Memory B cell (primary cell): Measurements from ENCODE around the gene ATP1B3.
"Not testable (repeated sequence)": the region's sequence is repeated elsewhere in the genome, so short reads cannot be mapped to it uniquely, and the experiment has no call there.

Experiments
- ATAC-seq: fragments of 150-1000 bp; cut with Tn5 transposase; 2 replicates; pipeline ENCODE4 v1.10.0; 2021; ENCODE audit warnings: low read depth, mild to moderate bottlenecking, moderate library complexity
- DNase-seq, 2 donors: peaks; one replicate each; pipeline ENCODE4 v3.0.0; 2022; ENCODE audit warnings: low spot score in 2 of 2
- H3K27ac Mint-ChIP-seq: one replicate; pipeline ENCODE4 v1.8.0; 2022; ENCODE audit warnings: mild to moderate bottlenecking, moderate library complexity, mixed read lengths
- H3K27me3 Mint-ChIP-seq: one replicate; pipeline ENCODE4 v1.8.0; 2022; ENCODE audit warnings: mixed read lengths
- H3K36me3 Mint-ChIP-seq: one replicate; pipeline ENCODE4 v1.8.0; 2022; ENCODE audit warnings: mild to moderate bottlenecking, mixed read lengths
- H3K4me1 Mint-ChIP-seq: one replicate; pipeline ENCODE4 v1.8.0; 2022; ENCODE audit warnings: mixed read lengths
- H3K4me3 Mint-ChIP-seq: one replicate; pipeline ENCODE4 v1.8.0; 2022; ENCODE audit warnings: mild to moderate bottlenecking, moderate library complexity, mixed read lengths
- H3K9me3 Mint-ChIP-seq: one replicate; pipeline ENCODE4 v1.8.0; 2022; ENCODE audit warnings: mixed read lengths

The ATP1B3 gene

DNA sequence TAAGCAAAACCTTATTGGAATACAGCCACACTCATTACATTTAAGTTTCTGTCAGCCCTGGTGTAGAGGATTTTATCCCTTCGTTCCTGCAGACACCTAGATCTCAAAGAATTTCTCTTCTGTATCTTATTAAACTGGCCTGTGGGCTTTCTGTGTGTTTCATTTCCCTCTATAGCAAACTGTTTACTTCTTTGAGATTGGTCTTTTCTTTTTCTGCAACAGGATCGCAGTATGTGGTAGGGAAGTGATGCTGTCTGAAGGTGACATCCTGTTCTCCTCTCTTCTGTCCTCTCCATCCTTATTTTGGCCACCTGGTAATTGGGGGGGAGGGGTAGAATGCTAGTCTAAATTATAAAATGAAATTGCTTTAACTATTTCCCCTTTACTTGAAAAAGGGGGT, 25.5 kb downstream of the ATP1B3 start:
- ATAC-seq (peak; percentile 64), DNase-seq (no peak)
- Mint-ChIP-seq H3K27ac (no peak overlapping the region), H3K36me3 (peaks cover 15% of the 10 kb centered on the region), H3K4me1 (peaks cover 11% of the 10 kb centered on the region), H3K4me3 (no peak overlapping the region), H3K9me3 (peaks cover 2% of the 10 kb centered on the region), H3K27me3 (no peaks in the 10 kb centered on the region)

DNA sequence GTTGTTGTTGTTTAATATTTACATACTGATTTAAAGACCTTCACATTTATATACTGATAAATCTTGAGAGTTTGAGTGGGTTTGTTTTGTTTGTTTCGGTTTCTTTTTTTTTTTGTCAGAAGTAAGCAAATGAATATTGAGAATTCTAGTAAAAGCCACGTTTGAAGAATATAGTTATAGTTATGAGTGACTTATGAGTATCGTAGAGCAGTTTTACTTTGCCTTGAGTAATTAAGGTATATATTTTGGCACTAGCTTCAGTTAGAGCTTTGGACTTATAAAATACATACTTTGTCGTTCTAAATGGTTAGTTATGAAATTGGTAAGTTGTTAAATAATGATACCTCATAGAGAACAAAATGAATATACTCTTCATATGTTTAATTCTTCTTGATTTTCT, 27.8 kb downstream of the ATP1B3 start:
- peaks cover 17% of the 10 kb centered on the region for H3K36me3 Mint-ChIP-seq

DNA sequence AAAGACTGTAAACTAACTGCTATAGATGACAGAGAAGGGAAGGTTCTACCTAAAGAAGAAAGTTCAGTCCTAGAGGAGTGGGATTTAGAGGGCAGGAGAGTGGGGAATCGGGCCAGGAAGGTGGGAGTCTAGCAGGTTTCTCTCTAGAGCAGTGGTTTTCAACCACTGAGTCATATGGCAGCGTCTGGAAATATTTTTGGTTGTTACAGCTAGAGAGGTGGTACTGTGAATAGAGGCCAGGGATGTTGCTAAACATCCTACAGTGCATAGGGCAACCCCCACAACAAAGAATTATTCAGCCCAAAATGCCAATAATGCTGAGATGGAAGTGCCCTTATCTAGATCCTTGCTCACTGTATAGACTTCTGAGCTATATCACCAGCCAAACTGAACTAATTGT, 28.7 kb downstream of the ATP1B3 start:
- H3K27me3 Mint-ChIP-seq = no peaks in the 10 kb centered on the region
- H3K4me1 Mint-ChIP-seq = peaks cover 8% of the 10 kb centered on the region
- H3K36me3 Mint-ChIP-seq = peaks cover 20% of the 10 kb centered on the region
- no peaks in the 10 kb centered on the region for H3K9me3 Mint-ChIP-seq
- ATAC-seq = no peak
- H3K4me3 Mint-ChIP-seq = no peak overlapping the region
- peak overlapping the region; percentile 12 for H3K27ac Mint-ChIP-seq
- DNase-seq = no peak

More for the DNA sequence above, 27.8 kb downstream of the ATP1B3 start:
- Mint-ChIP-seq H3K4me3 (no peak overlapping the region), H3K27ac (peak overlapping the region; percentile 62), H3K4me1 (peaks cover 8% of the 10 kb centered on the region), H3K27me3 (no peaks in the 10 kb centered on the region), H3K9me3 (no peaks in the 10 kb centered on the region)
- ATAC-seq (no peak), DNase-seq (no peak)

DNA sequence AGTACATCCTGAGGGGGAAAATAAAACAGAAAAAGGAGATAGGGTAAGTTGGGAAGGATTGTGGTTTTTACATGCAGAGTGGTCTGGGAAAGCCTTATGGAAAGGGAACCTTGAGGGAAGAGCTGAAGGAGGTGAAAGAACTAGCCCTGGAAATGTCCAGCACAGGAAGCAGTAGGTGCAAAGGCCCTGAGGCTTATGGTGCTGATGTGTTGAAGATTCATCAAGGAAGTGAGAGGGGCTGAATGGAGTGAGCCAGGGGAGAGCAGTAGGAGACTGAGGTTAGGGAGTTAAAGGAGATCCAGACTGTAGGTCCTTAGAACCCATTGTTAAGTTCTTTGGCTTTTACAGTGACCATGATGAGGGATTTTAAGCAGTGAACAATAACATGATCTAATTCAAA, 33.0 kb downstream of the ATP1B3 start:
- Mint-ChIP-seq H3K27me3 (no peaks in the 10 kb centered on the region), H3K27ac (peak overlapping the region; percentile 3), H3K9me3 (peaks cover 2% of the 10 kb centered on the region), H3K4me3 (no peak overlapping the region), H3K4me1 (no peaks in the 10 kb centered on the region), H3K36me3 (peaks cover 21% of the 10 kb centered on the region)
- ATAC-seq (no peak), DNase-seq (no peak)

DNA sequence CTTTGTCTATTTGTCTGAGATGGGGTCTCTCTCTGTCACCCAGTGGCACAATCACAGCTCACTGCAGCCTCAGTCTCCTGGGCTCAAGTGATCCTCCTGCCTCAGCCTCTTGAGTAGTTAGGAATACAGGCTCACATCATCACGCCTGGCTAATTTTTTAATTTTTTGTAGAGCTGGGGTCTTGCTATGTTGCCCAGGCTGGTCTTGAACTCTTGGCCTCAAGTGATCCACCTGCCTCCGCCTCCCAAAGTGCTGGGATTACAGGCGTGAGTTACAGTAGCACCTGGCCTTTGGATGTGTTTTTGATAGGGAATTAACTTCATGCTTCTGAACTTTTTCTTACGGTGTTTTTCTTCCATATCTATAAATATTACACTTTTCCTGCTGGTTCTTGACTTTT, 33.5 kb downstream of the ATP1B3 start:
- H3K36me3 Mint-ChIP-seq = peaks cover 19% of the 10 kb centered on the region
- H3K4me3 Mint-ChIP-seq, ATAC-seq, H3K27ac Mint-ChIP-seq, H3K4me1 Mint-ChIP-seq, DNase-seq, H3K27me3 Mint-ChIP-seq, H3K9me3 Mint-ChIP-seq: not testable (repeated sequence)

DNA sequence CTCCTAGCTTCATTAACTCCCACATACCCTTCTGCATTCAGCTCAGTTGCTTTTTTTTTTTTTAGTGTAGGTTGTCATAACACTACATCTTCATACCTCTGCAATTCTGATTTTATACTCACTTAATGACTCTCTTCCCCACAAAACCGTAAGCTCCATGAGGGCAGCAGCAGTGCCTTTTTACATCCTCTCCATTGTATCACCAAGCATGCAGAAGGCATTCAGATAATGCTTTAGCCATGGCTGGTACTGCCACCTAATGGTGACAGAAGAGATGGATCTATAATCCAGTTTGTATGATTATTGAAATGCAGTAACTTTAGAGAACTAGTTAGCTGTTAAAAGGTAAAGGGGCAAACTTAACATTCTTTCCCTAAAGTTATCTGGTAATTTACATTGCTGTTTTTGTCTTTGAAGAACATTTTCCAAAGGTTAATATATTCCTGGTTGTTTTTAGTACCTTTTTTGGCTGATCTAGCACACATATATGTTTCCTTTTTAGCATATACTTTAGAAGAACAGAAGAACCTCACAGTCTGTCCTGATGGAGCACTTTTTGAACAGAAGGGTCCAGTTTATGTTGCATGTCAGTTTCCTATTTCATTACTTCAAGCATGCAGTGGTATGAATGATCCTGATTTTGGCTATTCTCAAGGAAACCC, 36.8 kb downstream of the ATP1B3 start:
- Mint-ChIP-seq H3K27ac (no peak overlapping the region), H3K4me1 (no peaks in the 10 kb centered on the region), H3K27me3 (no peaks in the 10 kb centered on the region), H3K36me3 (peaks cover 18% of the 10 kb centered on the region), H3K9me3 (peaks cover 2% of the 10 kb centered on the region), H3K4me3 (no peak overlapping the region)
- ATAC-seq = peak; percentile 82
- DNase-seq = peak; percentile 20 to 42

DNA sequence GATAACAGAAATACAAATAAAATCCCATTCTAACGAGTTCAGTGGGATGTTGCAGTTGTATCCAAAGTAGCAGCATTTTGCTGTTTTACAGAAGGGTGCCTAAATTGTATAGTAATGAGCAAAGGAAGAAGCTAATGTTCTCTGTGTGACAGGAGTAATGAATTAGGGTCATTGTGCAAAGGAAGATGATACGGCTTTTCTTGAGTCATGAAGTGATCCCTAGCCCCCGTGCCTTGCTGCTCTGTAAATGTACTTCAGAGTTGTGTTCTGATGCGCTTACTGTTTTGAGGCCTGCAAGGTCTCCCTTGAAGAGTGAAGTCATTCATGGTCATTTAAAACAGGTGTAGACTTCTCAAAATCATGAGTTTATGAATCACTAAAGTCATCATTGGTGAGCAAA, 37.9 kb downstream of the ATP1B3 start:
- peaks cover 10% of the 10 kb centered on the region for H3K36me3 Mint-ChIP-seq
- DNase-seq (no peak), ATAC-seq (no peak)
- no peaks in the 10 kb centered on the region for H3K27me3 Mint-ChIP-seq
- no peak overlapping the region for H3K27ac Mint-ChIP-seq
- H3K4me3 Mint-ChIP-seq = no peak overlapping the region
- H3K9me3 Mint-ChIP-seq = peaks cover 2% of the 10 kb centered on the region
- H3K4me1 Mint-ChIP-seq = no peaks in the 10 kb centered on the region

DNA sequence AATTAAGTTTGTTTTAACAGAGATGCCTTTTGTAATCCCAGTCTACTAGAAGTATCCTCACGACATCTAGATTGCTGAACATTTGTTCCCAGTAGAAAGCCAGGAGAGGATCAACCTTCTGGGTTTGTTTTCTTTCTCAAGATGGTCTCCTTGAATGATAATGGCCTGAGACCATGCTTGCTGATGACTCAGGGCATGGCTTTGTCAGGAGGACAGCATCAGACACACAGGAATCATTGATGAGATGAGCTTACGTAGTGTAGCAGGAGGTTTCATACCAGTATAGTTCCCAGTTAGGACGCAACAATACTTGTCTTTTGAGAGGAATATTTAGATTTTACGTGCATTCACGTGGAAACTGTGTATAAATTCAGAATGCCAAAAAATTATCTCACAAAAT, 38.6 kb downstream of the ATP1B3 start:
- H3K4me1 Mint-ChIP-seq = no peaks in the 10 kb centered on the region
- DNase-seq (no peak), ATAC-seq (no peak)
- H3K27ac Mint-ChIP-seq = no peak overlapping the region
- no peaks in the 10 kb centered on the region for H3K27me3 Mint-ChIP-seq
- peaks cover 2% of the 10 kb centered on the region for H3K9me3 Mint-ChIP-seq
- H3K4me3 Mint-ChIP-seq = no peak overlapping the region
- peaks cover 7% of the 10 kb centered on the region for H3K36me3 Mint-ChIP-seq

DNA sequence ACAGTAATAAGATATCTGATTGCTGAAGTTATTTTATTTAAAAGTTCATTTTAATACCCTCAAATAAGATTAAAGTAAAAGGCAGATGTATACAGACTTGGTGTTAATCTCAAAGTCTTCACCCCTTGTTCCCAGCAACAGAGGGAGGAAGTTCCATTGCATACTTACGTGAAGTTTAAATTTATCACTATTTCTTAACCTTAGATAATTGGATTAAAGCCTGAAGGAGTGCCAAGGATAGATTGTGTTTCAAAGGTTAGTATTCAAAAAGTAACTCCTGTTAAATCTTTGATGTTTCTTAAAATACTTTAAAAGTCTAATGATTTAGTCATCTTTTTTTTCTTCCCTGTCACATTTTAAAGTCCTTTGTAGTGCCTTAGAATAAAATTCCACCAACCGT, 39.3 kb downstream of the ATP1B3 start:
- peaks cover 2% of the 10 kb centered on the region for H3K9me3 Mint-ChIP-seq
- no peak for ATAC-seq
- no peaks in the 10 kb centered on the region for H3K27me3 Mint-ChIP-seq
- no peak overlapping the region for H3K27ac Mint-ChIP-seq
- no peaks in the 10 kb centered on the region for H3K4me1 Mint-ChIP-seq
- no peak overlapping the region for H3K4me3 Mint-ChIP-seq
- peaks cover 5% of the 10 kb centered on the region for H3K36me3 Mint-ChIP-seq
- no peak for DNase-seq

DNA sequence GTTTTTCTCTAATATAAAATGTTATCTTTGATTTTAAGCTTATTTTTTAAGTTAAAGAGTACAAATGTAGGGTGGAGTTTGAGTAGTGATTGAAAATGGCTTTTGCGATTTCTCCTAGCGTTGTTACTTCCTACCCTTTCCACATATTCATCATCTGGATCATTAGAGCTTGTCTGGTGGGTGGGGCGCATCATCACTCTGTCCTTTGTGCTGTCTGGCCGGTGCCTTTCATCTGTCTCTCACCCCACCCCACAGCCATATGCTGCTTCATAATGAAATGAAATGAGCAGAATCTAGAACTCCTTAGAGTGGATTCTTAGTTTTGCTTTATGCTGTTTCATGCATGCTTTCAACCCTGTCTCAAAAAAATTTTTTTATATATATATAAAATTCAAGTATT, 44.3 kb downstream of the ATP1B3 start:
- ATAC-seq = no peak
- peaks cover 17% of the 10 kb centered on the region for H3K36me3 Mint-ChIP-seq
- no peak overlapping the region for H3K4me3 Mint-ChIP-seq
- H3K27me3 Mint-ChIP-seq = no peaks in the 10 kb centered on the region
- DNase-seq = no peak
- no peaks in the 10 kb centered on the region for H3K4me1 Mint-ChIP-seq
- no peaks in the 10 kb centered on the region for H3K9me3 Mint-ChIP-seq
- H3K27ac Mint-ChIP-seq = no peak overlapping the region

DNA sequence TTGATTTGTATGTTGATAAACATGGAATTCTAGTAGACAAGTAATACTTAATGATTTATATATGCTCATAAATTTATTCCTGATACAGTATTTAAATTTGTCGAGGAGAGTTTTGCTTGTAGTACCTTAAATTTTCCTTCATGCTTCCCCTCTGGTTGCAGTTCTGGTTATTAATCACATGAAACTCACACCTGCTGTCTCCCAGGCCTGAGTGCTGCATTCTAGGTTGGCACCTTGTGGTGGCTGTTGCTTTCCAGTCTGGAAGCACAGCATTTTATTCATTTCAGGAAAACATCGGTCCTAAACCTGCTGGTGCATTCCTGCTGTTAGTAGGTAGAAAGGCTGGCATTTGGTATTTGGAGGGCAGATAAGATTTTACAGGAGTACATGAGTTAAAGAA, 44.9 kb downstream of the ATP1B3 start:
- ATAC-seq (no peak), DNase-seq (no peak)
- H3K27ac Mint-ChIP-seq = no peak overlapping the region
- no peaks in the 10 kb centered on the region for H3K9me3 Mint-ChIP-seq
- no peak overlapping the region for H3K4me3 Mint-ChIP-seq
- no peaks in the 10 kb centered on the region for H3K4me1 Mint-ChIP-seq
- peaks cover 18% of the 10 kb centered on the region for H3K36me3 Mint-ChIP-seq
- no peaks in the 10 kb centered on the region for H3K27me3 Mint-ChIP-seq

DNA sequence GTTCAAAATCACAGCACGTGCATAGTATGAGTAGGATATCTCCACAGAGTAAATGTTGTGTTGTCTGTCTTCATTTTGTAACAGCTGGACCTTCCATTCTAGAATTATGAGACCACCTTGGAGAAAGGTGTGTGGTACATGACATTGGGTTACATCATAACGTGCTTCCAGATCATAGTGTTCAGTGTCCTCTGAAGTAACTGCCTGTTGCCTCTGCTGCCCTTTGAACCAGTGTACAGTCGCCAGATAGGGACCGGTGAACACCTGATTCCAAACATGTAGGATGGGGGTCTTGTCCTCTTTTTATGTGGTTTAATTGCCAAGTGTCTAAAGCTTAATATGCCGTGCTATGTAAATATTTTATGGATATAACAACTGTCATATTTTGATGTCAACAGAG, 49.2 kb downstream of the ATP1B3 start:
- H3K27ac Mint-ChIP-seq = peak overlapping the region; percentile 35
- H3K27me3 Mint-ChIP-seq, H3K9me3 Mint-ChIP-seq, ATAC-seq, H3K4me1 Mint-ChIP-seq, DNase-seq, H3K4me3 Mint-ChIP-seq: not testable (repeated sequence)
- peaks cover 32% of the 10 kb centered on the region for H3K36me3 Mint-ChIP-seq

DNA sequence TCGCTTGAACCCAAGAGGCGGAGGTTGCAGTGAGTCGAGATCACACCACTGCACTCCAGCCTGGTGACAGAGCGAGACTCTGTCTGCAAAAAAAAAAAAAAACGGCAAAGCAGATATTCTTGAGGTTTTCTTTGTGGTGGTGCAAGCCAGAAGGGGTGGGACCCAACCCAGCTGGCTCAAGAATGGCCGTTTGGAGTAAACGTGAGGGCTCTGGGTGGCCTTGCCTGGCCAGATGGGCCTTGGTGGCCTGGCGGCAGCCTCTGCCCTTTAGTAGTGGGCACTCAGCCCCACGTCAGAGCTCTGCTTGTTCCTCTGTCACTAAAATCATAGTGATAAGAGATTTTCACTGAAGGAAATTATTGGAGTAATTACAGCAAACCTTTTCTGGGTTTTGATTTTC, 50.5 kb downstream of the ATP1B3 start:
- no peaks in the 10 kb centered on the region for H3K27me3 Mint-ChIP-seq
- H3K9me3 Mint-ChIP-seq = no peaks in the 10 kb centered on the region
- DNase-seq (no peak), ATAC-seq (no peak)
- no peaks in the 10 kb centered on the region for H3K4me1 Mint-ChIP-seq
- peaks cover 30% of the 10 kb centered on the region for H3K36me3 Mint-ChIP-seq
- no peak overlapping the region for H3K27ac Mint-ChIP-seq
- no peak overlapping the region for H3K4me3 Mint-ChIP-seq

DNA sequence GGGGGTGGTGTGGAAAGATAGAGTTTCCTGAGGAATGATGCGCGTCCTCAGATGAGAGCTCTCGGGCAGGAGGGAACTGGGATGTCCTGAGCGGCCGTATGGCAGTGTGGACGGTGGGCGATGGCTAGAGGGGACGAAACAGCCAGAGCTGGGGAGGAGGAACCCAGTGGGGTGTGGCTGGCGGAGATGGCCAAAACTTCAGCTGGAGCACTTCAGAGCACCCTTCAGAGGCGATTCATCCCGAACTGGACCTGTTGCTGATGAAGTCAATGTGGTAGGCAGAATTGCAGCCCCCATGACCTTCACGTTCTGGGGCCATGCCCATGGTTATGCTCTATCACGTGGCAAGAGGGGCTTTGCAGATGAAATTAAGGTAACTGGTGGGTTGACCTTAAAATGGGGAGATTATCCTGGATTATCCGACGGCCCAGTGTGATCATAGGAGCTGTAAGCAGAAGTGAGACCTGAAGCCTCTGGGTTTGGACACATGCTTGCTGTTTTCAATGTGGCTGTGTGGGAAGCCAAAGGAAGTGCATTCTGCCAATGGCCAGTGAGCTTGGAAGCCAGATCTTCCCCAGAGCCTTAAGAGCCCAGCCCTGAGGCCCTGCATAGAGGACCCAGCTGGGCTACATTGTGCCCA, 52.3 kb downstream of the ATP1B3 start:
- H3K4me3 Mint-ChIP-seq = no peak overlapping the region
- DNase-seq (no peak), ATAC-seq (no peak)
- H3K36me3 Mint-ChIP-seq = peaks cover 24% of the 10 kb centered on the region
- H3K9me3 Mint-ChIP-seq = no peaks in the 10 kb centered on the region
- H3K27ac Mint-ChIP-seq = peak overlapping the region; percentile 51
- H3K27me3 Mint-ChIP-seq = no peaks in the 10 kb centered on the region
- H3K4me1 Mint-ChIP-seq = no peaks in the 10 kb centered on the region
